Stomach (tissue), 4 donors: ENCODE measurements around the gene ZZZ3.

Source experiments
- CTCF ChIP-seq, 7 experiments: fragments of 450-650 bp in 4 of 7; fragments of 200-600 bp in 3 of 7; sonication (generic) in 3 of 7; IDR thresholded peaks; one replicate each; pipeline ENCODE4 v1.5.1; 2016 to 2019; ENCODE audit warnings: antibody characterized with exemption in 7 of 7, control low read depth in 2 of 7, mild to moderate bottlenecking in 1 of 7
- EP300 ChIP-seq: sonication (generic); formaldehyde crosslinking; IDR thresholded peaks from one replicate; pipeline ENCODE4 v1.6.1; 2017; ENCODE audit warnings: antibody characterized with exemption
- POLR2A ChIP-seq, 4 donors: fragments of 450-650 bp; IDR thresholded peaks; one replicate each; pipeline ENCODE4 v1.6.1; 2016; ENCODE audit warnings: antibody characterized with exemption in 4 of 4, control low read depth in 2 of 4, mild to moderate bottlenecking in 1 of 4, moderate library complexity in 1 of 4

GRCh38 chr1:77673030-77673429 is 9.4 kb downstream of the ZZZ3 start:
- no peak for TF ChIP-seq CTCF (IDR thresholded peaks at IDR 0.05)
- no peak for TF ChIP-seq EP300
- TF ChIP-seq POLR2A (IDR thresholded peaks at IDR 0.05), result no peak
